Stimulated activated CD4-positive, alpha-beta T cell treated with anti-CD3 and anti-CD28 coated beads, Interleukin-4, amount 100 ng/mL, for 24 hours (primary cell): ENCODE measurements around the gene STBD1.
"Not testable (repeated sequence)": the region's sequence is repeated elsewhere in the genome, so short reads cannot be mapped to it uniquely, and the experiment has no call there.

ENCODE experiments used
- DNase-seq: peaks from one replicate; pipeline ENCODE4 v3.0.0-alpha.2; 2020

STBD1 gene

DNA sequence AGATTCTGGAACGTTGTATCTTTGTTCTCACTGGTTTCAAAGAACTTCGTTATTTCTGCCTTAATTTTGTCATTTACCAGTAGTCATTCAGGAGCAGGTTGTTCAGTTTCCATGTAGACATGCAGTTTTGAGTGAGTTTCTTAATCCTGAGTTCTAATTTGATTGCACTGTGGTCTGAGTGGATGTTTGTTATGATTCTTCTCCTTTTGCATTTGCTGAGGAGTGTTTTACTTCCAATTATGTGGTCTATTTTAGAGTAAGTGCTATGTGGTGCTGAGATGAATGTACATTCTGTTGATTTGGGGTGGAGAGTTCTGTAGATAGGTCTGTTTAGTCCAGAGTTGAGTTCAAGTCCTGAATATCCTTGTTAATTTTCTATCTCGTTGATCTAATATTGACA lies 18.7 kb upstream of the STBD1 start:
- not testable (repeated sequence) for DNase-seq

- no peak for DNase-seq
Observed at GRCh38 chr4:76292730-76293129, 13.8 kb upstream of the STBD1 start.

GRCh38 chr4:76293772-76294171 lies 12.8 kb upstream of the STBD1 start:
- no peak for DNase-seq

GRCh38 chr4:76296286-76296820 lies 10.2 kb upstream of the STBD1 start:
- no peak for DNase-seq

GRCh38 chr4:76298227-76298626 lies 8.3 kb upstream of the STBD1 start:
- DNase-seq, result no peak

GRCh38 chr4:76300012-76300411 lies 6.5 kb upstream of the STBD1 start:
- DNase-seq, result no peak

- peak; percentile 49 for DNase-seq
Observed at GRCh38 chr4:76301068-76301774, 5.3 kb upstream of the STBD1 start.

GRCh38 chr4:76301775-76302162 lies 4.8 kb upstream of the STBD1 start:
- DNase-seq, result no peak

- DNase-seq, result no peak
Observed at GRCh38 chr4:76302826-76303438, 3.6 kb upstream of the STBD1 start.

- DNase-seq, result no peak
Observed at GRCh38 chr4:76305033-76305687, 1.4 kb upstream of the STBD1 start.

DNA sequence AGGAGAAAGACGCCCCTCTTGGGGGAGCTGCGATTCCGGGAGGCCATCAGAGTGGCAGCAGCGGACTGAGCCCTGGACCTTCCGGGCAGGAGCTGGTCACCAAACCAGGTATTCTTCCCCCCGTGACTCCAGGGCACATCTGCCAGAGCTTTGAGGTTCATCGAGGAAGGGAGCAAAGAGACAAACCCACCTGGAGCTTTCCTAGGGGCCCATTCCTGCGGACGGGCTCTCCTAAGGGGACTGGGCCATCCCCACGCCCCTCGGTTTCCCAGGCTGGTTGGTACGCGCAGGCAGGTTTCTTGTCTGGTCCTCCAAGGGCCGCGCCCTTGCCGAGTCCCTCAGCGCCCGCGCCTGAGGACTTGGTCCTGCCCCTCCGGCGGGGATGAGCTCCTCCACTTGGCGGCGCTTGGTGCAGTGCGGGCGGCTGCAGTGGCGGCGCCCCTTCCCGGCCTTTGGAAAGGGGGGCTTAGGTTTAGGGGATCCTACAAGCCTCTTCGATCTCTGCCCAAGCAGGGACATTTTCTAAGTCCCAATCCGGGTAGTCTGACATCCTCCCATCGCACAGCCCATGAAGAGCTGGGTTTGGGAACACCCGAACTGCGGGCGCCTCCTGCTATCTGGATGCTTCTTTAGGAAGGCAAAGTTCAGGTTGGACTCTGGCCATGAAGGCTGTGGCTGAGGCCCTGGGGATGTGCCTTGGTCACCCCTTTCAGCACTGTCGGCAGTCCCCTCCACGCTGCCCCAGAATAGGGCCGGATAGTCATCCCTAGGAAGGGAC lies 538 bp downstream of the STBD1 start:
- peak; percentile 16 for DNase-seq

GRCh38 chr4:76307660-76308014 lies 1.1 kb downstream of the STBD1 start:
- DNase-seq, result no peak

DNA sequence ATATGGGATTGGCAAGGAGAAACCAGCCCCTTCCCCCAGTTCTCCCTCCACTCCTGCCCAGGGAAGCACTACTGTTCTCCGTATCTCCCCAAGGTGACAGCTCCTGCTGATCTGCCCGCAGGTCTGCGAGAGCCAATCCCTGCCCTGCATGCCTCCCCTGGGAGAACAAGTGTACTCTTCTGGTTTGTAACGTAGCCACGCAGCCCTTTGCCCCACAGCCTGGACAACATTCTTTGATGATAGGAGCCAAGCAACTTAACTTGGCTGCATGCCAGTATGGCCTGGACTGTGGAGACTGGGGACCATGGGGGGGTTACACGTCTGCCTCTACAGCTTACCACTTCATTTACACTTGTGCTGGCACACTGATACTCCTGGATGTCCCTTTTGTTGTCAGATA lies 2.0 kb downstream of the STBD1 start:
- no peak for DNase-seq

- no peak for DNase-seq
Observed at GRCh38 chr4:76309939-76310550, 3.5 kb downstream of the STBD1 start.

DNA sequence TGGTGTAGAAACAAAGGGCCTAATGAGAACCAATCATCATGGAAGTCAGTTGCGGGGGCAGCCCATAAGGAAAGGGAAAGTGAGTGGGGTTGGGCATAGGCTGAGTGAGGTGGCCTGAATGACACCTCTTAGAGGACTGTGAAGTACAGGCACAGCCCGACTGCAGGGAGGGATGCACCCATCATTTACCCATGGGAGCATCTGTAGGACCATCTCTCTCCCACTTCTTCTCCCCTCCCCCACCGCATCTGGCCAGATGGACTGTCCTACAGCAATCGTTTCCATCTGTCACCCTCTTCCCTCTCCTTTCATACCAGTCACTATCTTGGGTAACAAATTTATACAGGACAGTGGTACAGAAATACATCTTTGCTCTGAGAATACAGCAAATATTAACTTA lies 4.2 kb downstream of the STBD1 start:
- no peak for DNase-seq

DNA sequence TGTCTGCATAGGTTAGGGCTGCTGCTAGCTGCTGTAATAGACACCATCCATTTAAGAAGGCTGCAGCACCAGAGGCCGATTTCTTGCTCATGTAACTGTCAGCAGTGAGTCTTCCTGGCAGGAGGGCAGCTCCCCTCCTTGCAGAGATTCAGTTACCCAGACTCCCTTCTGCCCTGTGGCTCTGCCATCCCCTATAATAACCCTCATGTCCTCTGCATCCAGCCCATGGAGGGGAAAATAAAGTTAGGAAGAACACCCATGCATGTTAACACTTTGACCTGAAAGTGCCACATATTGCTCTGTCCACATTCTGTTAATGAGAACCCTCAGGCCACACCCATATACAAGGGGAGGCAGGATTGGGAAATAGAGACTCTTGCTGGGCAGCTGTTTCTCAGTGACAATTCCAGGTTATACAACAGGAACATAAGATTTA lies 5.4 kb downstream of the STBD1 start:
- no peak for DNase-seq

DNA sequence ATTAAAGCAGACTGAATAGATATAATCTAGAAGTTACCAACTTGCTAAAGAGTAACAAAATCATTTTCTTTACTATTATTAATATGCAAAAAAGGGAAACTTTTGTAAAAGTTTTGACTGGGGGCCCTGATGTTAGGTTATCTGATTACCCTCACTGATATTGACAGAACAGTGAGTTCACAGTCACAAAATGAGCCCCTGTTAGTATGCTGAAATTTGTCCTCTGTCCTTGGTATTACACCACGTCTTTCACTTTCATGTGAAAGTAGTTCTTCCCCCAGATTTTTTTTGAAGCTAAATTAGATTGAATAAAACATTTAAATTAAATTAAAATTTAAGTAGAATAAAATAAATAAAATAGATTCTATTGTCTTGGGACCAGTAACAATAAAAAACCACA lies 5.9 kb downstream of the STBD1 start:
- no peak for DNase-seq

GRCh38 chr4:76313547-76313946 lies 7.0 kb downstream of the STBD1 start:
- no peak for DNase-seq

- DNase-seq, result no peak
Observed at GRCh38 chr4:76315267-76315918, 8.9 kb downstream of the STBD1 start.

GRCh38 chr4:76316131-76316530 lies 9.6 kb downstream of the STBD1 start:
- DNase-seq, result no peak

DNA sequence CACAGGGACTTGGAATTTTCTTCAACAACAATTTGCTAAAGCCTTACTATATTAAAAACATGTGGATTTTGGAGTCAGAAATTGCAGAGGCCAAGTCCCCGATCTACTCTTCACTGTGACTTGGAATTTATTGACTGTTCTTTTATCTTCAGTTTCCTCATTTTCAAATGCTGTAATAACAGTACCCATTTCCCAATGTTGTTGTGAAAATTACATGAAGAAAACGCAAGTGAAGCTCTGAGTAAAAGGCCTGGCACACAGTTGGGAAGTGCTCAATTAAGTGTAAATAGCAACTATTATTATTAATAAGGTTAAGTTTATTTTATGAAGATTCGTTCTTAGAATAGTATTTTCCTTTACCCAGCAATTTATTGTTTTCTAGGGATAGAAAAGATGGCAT lies 15.7 kb downstream of the STBD1 start:
- no peak for DNase-seq

DNA sequence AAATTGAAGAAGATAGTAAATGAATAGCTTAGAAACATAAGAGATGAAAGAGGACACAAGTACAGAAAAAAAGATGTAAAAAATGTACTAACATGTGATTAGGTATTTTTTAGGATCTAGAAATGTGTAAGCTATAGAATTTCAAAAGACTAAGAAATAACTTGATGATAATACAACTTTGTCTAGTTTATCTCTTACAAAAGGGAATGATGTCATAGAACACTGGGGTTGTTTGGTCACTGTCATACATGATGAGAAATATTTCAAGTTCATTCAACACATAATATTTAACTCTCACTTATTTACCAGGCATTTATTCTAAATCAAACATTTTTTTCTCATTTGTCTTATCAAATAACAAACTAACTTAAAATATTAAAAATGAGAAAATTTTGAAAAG lies 18.5 kb downstream of the STBD1 start:
- no peak for DNase-seq
